Measurements from ENCODE around the gene AKAP13. TPM values are rescaled to one million over a fixed set of nuclear protein-coding genes. Genes with fewer than 3 reads are reported as not detected.
"Not testable (repeated sequence)": the region's sequence is repeated elsewhere in the genome, so short reads cannot be mapped to it uniquely, and the experiment has no call there.

Gene AKAP13
- total RNA-seq, 1 donor = 346 TPM

DNA sequence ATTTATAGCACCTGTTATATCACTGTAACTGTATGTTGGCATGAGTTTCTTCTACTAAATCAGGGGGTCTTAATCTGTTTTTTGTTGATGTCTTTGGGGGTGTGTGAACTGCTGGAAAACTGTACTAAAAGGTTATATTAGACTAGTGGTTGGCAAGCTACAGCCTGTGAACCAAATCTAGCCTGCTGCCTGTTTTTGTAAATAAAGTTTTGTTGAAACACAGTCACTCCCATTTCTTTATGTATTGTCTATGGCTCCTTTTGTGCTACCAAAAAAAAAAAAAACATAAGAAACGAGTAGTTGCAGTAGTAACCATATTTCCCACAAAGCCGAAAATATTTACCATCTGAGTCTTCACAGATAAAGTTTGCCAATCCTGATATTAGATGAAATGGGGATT is 126.7 kb downstream of the AKAP13 start:
- H3K27me3 ChIP-seq (ENCODE audit: insufficient read depth, low read length) = no peaks in the 10 kb centered on the region
- peaks cover 12% of the 10 kb centered on the region for H3K4me1 ChIP-seq (ENCODE audit: insufficient read depth, low read length)
- H3K9me3 ChIP-seq (ENCODE audit: low read depth, low read length) = no peaks in the 10 kb centered on the region
- H3K4me3 ChIP-seq (ENCODE audit: low read length) = no peak overlapping the region

DNA sequence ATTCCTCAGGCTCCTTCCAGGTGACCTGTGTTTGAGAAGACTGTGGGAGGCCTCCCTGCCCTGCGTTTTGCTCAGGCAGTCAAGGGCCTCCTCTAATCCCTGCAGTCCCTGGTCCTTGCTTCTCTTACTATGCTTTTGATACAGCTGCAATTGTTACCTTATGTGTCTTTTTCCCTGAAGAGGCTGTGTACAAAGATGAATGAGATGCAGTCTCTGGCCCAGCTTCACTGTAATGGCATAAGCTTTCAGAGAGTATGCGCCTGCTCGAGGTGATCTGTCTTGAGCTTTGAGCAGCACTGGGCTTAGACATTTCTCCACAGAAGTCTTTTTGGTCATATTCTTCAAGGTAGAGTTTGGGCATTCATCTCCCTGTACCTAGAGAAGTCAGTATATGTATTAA is 129.6 kb downstream of the AKAP13 start:
- H3K4me3 ChIP-seq (ENCODE audit: low read length) = no peak overlapping the region
- H3K4me1 ChIP-seq (ENCODE audit: insufficient read depth, low read length) = peaks cover 3% of the 10 kb centered on the region
- H3K9me3 ChIP-seq (ENCODE audit: low read depth, low read length) = no peaks in the 10 kb centered on the region
- H3K27me3 ChIP-seq (ENCODE audit: insufficient read depth, low read length) = no peaks in the 10 kb centered on the region

DNA sequence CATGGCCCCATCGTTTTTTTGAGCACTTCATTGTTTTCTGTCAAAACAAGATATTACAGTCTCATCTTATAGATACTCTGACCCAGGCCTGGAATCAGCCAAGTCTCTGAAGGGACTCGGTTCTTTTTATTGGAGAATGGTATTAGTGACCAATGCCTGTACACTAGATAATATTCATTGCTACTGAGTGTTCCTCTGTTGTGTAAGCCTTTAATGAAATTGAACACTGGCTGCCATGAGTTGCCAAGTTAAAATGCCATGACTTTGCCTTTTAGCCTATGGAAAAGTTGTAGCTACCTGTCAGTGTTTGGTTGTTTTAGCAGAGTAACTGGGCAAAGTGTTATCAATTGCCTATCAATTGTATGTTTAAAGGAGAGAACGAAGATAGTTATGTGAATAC is 134.0 kb downstream of the AKAP13 start:
- Histone ChIP-seq H3K27me3 (ENCODE audit: insufficient read depth, low read length) (no peaks in the 10 kb centered on the region), H3K4me1 (ENCODE audit: insufficient read depth, low read length) (no peaks in the 10 kb centered on the region), H3K4me3 (ENCODE audit: low read length) (no peak overlapping the region)

DNA sequence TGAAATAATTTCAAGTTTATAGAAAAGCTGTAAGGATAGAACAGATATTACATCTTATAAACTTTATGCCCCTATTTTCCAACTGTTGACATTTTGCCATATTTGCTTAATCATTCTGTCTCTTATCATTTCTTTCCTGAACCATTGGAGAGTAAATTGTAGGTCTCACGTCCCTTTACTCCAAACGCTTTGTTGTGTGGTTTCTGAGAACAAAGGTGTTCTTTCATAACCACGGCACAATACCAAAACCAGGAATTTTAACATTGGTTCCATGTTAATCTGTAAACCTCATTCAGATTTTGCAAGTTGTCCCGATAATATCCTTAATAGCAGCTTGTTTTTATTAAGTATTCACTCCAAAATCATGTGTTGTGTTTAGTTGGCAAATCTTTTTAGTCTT is 134.8 kb downstream of the AKAP13 start:
- Histone ChIP-seq H3K4me1 (ENCODE audit: insufficient read depth, low read length) (no peaks in the 10 kb centered on the region), H3K27me3 (ENCODE audit: insufficient read depth, low read length) (no peaks in the 10 kb centered on the region), H3K9me3 (ENCODE audit: low read depth, low read length) (no peaks in the 10 kb centered on the region), H3K4me3 (ENCODE audit: low read length) (no peak overlapping the region)

More for the DNA sequence above, 134.0 kb downstream of the AKAP13 start:
- no peaks in the 10 kb centered on the region for H3K9me3 ChIP-seq (ENCODE audit: low read depth, low read length)

DNA sequence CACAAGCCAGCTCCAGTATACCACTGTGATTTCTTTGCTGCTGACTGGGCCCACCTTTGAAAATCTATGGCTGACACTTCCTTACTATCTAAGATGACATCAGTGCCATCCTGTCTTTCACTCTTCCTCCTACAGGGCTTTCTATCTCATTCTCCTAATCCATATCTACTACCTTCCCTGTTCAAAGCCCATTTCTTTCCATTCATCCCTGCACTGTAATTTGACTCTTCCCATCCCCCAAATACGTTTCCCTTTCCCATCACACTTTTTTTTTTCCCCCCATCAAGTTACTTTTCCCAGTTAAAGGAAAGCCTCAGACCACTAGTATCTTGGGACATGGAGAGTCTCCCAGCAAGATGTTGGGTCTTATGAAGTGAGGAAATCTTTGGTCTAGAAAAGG is 136.7 kb downstream of the AKAP13 start:
- Histone ChIP-seq H3K9me3 (ENCODE audit: low read depth, low read length) (no peaks in the 10 kb centered on the region), H3K4me1 (ENCODE audit: insufficient read depth, low read length) (no peaks in the 10 kb centered on the region), H3K27me3 (ENCODE audit: insufficient read depth, low read length) (no peaks in the 10 kb centered on the region), H3K4me3 (ENCODE audit: low read length) (no peak overlapping the region)

DNA sequence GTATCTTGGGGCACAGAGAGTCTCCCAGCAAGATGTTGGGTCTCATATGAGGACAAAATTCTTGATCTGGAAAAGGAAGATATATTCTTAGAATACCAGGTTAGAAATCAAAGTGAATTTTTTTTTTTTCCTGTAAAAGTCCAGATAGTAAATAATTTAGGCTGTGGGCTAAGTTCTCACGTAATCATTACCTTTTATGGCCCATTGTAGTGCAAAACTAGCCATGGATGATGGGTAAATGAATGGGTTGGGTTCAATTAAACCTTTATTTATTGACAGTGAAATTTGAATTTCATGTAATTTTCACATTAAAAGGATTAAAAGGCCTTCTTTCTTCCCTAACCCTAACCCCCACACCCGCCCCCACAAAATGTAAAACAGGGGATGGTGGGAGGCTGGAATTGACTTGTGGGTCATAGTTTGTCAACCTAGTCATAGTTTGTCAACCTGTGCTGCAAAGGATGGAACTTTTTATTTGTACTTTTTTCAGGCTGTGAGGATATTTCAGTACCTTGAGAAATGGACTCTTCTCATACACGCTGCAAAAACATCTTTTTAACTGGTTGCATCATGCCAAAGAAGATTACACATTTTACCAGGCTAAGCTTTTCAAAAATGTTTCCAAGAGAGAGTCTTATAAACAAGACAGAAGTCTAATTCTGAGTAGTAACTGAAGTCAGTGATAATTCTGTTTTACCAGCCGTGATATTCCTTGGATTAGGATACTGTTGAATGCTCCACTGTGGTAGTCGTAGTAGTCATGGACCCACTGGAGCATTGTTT is 138.8 kb downstream of the AKAP13 start:
- H3K4me1 ChIP-seq (ENCODE audit: insufficient read depth, low read length) = no peaks in the 10 kb centered on the region
- H3K27me3 ChIP-seq (ENCODE audit: insufficient read depth, low read length) = no peaks in the 10 kb centered on the region
- no peak overlapping the region for H3K4me3 ChIP-seq (ENCODE audit: low read length)
- no peaks in the 10 kb centered on the region for H3K9me3 ChIP-seq (ENCODE audit: low read depth, low read length)

DNA sequence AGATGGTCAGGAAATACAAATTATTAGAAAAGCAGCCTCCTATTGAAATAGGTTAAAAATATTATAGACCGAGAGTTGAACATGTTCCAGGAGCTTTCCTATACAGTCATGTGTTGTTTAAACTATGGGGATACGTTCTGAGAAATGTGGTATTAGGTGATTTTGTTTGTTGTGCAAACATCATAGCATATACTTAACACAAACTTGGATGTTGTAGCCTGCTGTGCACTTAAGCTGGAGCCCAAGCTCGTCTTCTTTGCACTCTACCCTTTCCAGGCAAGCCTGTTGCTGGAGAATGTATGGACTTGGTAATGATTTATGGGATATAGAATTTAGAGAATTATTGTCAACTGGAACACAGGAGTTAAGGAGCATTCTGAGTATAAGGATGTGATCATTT is 140.2 kb downstream of the AKAP13 start:
- Histone ChIP-seq H3K27me3 (ENCODE audit: insufficient read depth, low read length) (no peaks in the 10 kb centered on the region), H3K9me3 (ENCODE audit: low read depth, low read length) (no peaks in the 10 kb centered on the region), H3K4me3 (ENCODE audit: low read length) (no peak overlapping the region), H3K4me1 (ENCODE audit: insufficient read depth, low read length) (no peaks in the 10 kb centered on the region)

DNA sequence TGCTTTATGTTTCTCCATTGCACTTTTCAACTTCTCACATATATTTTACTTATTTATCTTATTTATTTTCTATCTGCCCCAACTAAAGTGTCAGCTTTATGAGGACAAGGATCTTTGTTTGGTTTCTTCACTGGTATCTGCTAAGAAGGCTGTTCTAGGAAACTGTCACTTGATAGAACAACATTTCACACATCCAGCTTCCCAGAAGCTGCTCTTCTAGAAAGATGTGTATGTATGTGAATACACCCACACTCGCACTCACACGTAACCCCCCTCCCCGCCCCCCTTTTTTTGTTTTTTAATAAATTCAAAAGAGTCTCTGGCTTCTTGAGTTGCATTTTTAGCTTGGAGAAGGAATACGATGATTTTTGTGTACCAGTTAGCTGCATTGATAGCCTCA is 143.1 kb downstream of the AKAP13 start:
- no peaks in the 10 kb centered on the region for H3K9me3 ChIP-seq (ENCODE audit: low read depth, low read length)
- H3K4me3 ChIP-seq (ENCODE audit: low read length) = no peak overlapping the region

DNA sequence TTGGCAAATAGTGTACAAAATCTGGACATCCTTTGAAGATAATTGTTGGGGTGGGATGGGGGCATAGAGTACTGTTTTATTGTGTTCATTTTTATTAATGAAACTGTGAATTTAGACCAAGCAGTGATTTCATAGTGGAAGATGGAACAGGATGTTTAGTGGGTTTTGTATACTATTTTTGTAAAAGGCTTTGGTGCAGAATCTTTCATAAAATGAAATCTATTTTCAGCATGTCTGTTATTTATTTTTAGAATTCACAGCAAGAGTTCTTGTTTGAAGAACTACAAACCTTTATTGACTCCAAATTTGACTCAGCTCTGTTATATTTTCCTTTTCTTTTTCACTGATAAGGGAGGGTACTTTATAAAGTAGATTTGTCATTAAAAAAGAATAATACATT is 145.4 kb downstream of the AKAP13 start:
- Histone ChIP-seq H3K9me3 (ENCODE audit: low read depth, low read length) (no peaks in the 10 kb centered on the region), H3K4me1 (ENCODE audit: insufficient read depth, low read length) (peaks cover 29% of the 10 kb centered on the region), H3K27me3 (ENCODE audit: insufficient read depth, low read length) (no peaks in the 10 kb centered on the region)

More for the DNA sequence above, 143.1 kb downstream of the AKAP13 start:
- no peaks in the 10 kb centered on the region for H3K27me3 ChIP-seq (ENCODE audit: insufficient read depth, low read length)
- peaks cover 24% of the 10 kb centered on the region for H3K4me1 ChIP-seq (ENCODE audit: insufficient read depth, low read length)

DNA sequence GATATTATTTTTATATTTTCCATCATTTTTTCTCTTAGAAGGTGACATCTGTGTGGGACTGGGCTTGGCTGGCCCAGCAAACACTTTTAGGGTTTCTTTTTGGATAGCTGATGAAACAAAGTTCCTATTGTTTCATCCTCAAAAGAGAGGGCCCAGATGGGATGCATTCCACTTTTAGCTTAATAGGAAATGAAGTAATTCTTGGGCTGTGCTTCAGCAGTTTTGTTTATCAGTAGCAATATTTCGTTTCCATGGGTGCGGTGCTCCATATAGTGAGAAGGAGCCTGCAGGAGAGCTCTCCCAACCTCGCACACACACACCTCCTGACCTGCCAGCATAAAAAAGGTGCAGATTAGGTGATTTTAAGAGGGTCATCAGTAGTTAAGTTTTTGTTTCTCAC is 147.5 kb downstream of the AKAP13 start:
- Histone ChIP-seq H3K4me1 (ENCODE audit: insufficient read depth, low read length) (peaks cover 36% of the 10 kb centered on the region), H3K27me3 (ENCODE audit: insufficient read depth, low read length) (no peaks in the 10 kb centered on the region), H3K4me3 (ENCODE audit: low read length) (no peak overlapping the region), H3K9me3 (ENCODE audit: low read depth, low read length) (no peaks in the 10 kb centered on the region)

More for the DNA sequence above, 145.4 kb downstream of the AKAP13 start:
- no peak overlapping the region for H3K4me3 ChIP-seq (ENCODE audit: low read length)

DNA sequence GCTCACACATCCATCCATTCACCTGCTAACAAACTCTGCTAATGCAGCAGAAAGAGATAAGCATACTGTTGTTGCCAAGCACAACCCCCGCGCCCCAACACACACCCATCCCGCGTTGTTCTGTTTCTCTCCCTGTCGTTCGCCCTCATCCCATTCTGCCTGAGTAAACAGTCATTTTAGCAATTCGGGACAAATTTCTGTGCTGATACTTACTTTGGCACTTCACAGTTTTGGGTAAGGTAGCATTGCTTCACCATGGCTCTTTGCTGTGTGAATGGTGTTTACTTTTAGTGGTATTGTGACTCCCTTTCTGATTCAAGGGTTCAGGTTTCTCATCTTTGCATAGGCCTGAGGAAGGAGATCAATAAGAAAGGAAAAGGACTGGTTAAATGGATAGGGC is 149.7 kb downstream of the AKAP13 start:
- no peaks in the 10 kb centered on the region for H3K27me3 ChIP-seq (ENCODE audit: insufficient read depth, low read length)
- peaks cover 57% of the 10 kb centered on the region for H3K4me1 ChIP-seq (ENCODE audit: insufficient read depth, low read length)
- H3K4me3 ChIP-seq (ENCODE audit: low read length) = no peak overlapping the region
- no peaks in the 10 kb centered on the region for H3K9me3 ChIP-seq (ENCODE audit: low read depth, low read length)

DNA sequence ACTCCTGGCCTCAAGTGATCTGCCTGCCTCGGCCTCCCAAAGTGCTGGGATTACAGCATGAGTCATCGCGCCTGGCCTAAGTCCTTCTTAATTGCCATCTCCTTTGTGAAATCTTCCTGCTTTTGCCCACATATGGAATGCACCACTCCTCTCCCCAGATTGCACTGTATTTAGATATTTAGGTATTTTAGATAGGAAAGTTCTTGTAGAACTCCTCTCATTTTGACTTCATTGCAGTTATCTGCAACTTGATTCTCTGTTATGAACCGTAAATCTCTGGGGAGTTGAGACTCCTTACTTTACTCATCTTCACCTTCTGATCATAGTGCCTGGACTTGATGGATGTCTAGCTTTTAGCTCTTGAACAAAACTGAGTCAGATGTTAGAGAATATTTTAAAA is 150.7 kb downstream of the AKAP13 start:
- H3K4me3 ChIP-seq (ENCODE audit: low read length) = no peak overlapping the region
- no peaks in the 10 kb centered on the region for H3K27me3 ChIP-seq (ENCODE audit: insufficient read depth, low read length)
- H3K9me3 ChIP-seq (ENCODE audit: low read depth, low read length) = no peaks in the 10 kb centered on the region
- peaks cover 66% of the 10 kb centered on the region for H3K4me1 ChIP-seq (ENCODE audit: insufficient read depth, low read length)

DNA sequence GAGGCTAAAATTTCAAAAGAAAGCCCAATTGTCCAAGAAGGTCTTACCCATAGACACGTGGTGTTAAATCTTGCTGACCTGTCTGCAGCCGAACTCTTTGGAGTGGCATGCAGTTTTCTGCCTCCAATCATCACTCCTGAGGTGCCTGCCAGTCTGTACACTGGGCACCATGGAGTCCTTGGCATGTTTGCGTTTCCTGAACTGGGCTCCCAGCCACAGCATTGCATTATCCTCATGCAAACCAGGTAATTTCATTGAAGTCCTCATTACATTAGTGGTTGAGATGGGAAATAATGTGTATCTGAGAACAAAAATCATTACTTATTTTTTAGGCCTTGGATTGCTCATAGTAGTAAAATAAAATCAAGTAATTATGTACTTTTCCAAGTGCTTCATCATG is 152.3 kb downstream of the AKAP13 start:
- Histone ChIP-seq H3K4me1 (ENCODE audit: insufficient read depth, low read length) (peaks cover 67% of the 10 kb centered on the region), H3K9me3 (ENCODE audit: low read depth, low read length) (no peaks in the 10 kb centered on the region)

DNA sequence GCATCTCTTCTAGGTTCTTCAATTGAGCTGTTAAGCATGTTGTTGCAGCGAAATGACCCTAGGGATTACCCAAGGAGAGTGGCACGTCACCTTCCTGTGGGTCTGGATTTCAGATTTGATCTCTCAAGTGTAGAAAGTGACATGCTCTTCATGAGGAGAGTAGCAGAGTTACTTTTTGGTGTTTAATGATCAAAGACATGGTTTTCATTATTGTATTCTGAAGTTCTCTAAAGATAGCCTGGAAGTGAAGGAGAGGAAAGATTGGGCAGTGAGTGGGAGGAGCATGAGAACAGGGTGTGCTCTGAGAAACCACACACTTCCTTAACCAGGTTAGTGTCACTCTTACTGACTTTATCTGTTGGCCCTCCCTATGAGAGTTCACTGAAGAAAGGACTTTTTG is 153.6 kb downstream of the AKAP13 start:
- Histone ChIP-seq H3K9me3 (ENCODE audit: low read depth, low read length) (no peaks in the 10 kb centered on the region), H3K4me3 (ENCODE audit: low read length) (no peak overlapping the region), H3K27me3 (ENCODE audit: insufficient read depth, low read length) (no peaks in the 10 kb centered on the region), H3K4me1 (ENCODE audit: insufficient read depth, low read length) (peaks cover 59% of the 10 kb centered on the region)

More for the DNA sequence above, 152.3 kb downstream of the AKAP13 start:
- no peaks in the 10 kb centered on the region for H3K27me3 ChIP-seq (ENCODE audit: insufficient read depth, low read length)
- no peak overlapping the region for H3K4me3 ChIP-seq (ENCODE audit: low read length)

DNA sequence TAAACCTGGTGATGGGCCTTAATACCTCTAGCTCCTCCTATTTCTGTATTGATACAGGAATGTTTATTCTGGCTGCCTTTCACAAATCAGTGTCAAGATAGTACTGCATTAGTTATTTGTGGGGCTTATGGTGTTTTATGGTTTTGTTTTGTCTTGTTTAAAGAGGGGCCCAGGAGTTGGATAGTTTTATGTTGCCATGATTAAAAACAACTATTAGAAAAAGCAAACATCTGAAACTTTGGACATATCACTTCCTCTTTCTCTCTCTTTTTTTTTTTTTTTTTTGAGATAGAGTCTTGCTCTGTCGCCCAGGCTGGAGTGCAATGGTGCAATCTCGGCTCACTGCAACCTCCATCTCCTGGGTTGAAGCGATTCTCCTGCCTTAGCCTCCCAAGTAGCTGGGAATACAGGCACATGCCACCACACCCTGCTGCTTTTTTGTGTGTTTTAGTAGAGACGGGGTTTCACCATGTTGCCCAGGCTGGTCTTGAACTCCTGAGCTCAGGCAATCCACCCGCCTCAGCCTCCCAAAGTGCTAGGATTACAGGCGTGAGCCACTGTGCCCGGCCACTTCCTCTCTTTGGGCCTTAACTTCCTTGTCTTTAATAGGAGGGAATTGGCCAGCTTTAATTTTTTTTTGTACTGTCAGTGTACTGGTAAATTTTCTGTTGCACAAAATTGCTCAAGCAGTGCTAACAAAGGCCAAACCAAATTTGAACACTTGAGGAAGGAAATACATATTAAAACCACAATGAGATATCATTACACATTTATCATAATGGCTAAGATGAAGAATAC is 155.3 kb downstream of the AKAP13 start:
- H3K4me3 ChIP-seq (ENCODE audit: low read length); H3K27me3 ChIP-seq (ENCODE audit: insufficient read depth, low read length); H3K9me3 ChIP-seq (ENCODE audit: low read depth, low read length): not testable (repeated sequence)
- H3K4me1 ChIP-seq (ENCODE audit: insufficient read depth, low read length) = peaks cover 75% of the 10 kb centered on the region
